Measurements from ENCODE around the gene TNFAIP8L1. TPM values are rescaled to one million over a fixed set of nuclear protein-coding genes. Genes with fewer than 3 reads are reported as not detected.
"Not testable (repeated sequence)": the region's sequence is repeated elsewhere in the genome, so short reads cannot be mapped to it uniquely, and the experiment has no call there.

The TNFAIP8L1 gene
- total RNA-seq, 1 experiment from 2014 or later: 21.8 TPM

DNA sequence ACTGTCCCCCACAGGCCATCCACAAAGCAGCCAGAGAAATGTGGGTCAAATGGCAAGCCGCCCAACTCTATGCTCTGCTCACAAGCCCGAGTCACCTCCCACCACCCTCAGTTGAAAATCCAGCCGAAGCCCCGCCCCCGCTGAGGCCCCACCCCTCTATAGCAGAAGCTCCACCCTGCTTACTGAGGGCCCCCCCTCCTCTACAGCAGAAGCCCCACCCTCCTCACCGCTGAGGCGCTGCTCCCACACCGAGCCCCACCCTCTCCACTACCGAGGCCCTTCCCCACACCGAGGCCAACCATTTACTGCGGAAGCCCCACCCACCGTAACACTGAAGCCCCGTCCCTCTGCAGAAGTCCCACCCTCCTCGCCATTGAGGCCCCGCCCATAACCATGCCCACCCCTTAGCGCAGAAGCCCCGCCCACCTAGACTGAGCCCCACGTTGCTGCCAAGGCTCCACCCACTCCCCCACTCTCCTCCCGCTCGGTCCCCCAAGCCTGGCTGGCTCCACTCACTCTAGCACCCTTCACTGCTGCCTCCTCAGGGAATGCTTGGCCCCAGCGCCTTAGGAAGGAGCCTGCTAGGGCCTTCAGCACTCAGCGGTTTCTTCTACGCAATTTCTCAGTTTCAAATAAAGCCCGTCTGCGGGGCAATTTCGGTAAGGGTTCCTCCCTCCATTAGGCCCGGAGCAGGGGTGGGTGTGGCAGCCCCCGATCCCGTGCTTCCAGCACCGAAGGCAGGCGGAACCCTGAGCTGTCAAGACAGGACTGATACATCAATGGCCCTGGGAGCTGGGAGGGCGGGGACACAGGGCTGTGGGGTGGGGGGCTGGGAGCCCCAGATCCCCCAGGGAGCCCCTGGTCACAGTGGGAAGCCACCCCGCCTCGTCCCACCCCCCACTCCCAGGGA, 39.8 kb downstream of the TNFAIP8L1 start:
- H3K4me3 Mint-ChIP-seq (ENCODE audit: unreplicated experiment): no peak overlapping the region
- POLR2A ChIA-PET: no interaction called here
- H3K4me1 Mint-ChIP-seq (ENCODE audit: low read depth, unreplicated experiment): no peaks in the 10 kb centered on the region
- peaks cover 34% of the 10 kb centered on the region for H3K36me3 Mint-ChIP-seq (ENCODE audit: insufficient read depth, unreplicated experiment)
- no peaks in the 10 kb centered on the region for H3K27me3 ChIP-seq (replicated peaks; ENCODE audit: control insufficient read depth, insufficient read depth, low read length)
- H3K36me3 ChIP-seq (ENCODE audit: control insufficient read depth, insufficient read depth, low read length): no peaks in the 10 kb centered on the region
- peak; percentile 35 to 49 for DNase-seq
- TF ChIP-seq, protein P1, sequence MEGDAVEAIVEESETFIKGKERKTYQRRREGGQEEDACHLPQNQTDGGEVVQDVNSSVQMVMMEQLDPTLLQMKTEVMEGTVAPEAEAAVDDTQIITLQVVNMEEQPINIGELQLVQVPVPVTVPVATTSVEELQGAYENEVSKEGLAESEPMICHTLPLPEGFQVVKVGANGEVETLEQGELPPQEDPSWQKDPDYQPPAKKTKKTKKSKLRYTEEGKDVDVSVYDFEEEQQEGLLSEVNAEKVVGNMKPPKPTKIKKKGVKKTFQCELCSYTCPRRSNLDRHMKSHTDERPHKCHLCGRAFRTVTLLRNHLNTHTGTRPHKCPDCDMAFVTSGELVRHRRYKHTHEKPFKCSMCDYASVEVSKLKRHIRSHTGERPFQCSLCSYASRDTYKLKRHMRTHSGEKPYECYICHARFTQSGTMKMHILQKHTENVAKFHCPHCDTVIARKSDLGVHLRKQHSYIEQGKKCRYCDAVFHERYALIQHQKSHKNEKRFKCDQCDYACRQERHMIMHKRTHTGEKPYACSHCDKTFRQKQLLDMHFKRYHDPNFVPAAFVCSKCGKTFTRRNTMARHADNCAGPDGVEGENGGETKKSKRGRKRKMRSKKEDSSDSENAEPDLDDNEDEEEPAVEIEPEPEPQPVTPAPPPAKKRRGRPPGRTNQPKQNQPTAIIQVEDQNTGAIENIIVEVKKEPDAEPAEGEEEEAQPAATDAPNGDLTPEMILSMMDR (IDR thresholded peaks at IDR 0.05; ENCODE audit: insufficient read depth in 1 of 2, low read depth in 1 of 2, low read length in 1 of 2, severe bottlenecking in 1 of 2, unreplicated experiment in 1 of 2): no peak
- H3K27me3 Mint-ChIP-seq (ENCODE audit: insufficient read depth, unreplicated experiment): no peaks in the 10 kb centered on the region
- H3K4me3 ChIP-seq (ENCODE audit: low read depth, low read length): no peak overlapping the region
- H3K4me1 ChIP-seq: no peaks in the 10 kb centered on the region
- intact Hi-C loops (cut with micrococcal nuclease; ENCODE audit: unreplicated experiment): no loop called here
- CTCF ChIA-PET: no interaction called here
- no peaks in the 10 kb centered on the region for H3K9me3 Mint-ChIP-seq (ENCODE audit: unreplicated experiment)
- no TSS peak for BruUV-seq (replicated peaks)
- H3K27ac Mint-ChIP-seq (ENCODE audit: unreplicated experiment): no peak overlapping the region
- no peaks in the 10 kb centered on the region for H3K9me3 ChIP-seq

DNA sequence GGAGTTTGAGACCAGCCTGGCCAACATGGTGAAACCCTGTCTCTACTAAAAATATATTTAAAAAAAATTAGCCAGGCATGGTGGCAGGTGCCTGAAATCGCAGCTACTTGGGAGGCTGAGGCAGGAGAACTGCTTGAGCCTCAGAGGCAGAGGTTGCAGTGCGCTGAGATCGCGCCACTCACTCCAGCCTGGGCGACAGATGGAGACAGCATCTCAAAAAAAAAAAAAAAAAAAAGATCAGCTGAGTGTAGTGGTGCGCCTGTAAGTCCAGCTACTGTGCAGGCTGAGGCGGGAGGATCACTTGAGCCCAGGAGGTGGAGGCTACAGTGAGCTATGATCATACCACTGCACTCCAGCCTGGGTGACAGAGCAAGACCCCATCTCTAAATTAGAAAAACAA, 40.7 kb downstream of the TNFAIP8L1 start:
- DNase-seq; H3K4me1 ChIP-seq; H3K9me3 ChIP-seq; H3K27ac Mint-ChIP-seq (ENCODE audit: unreplicated experiment); H3K4me3 Mint-ChIP-seq (ENCODE audit: unreplicated experiment); H3K9me3 Mint-ChIP-seq (ENCODE audit: unreplicated experiment); H3K27me3 ChIP-seq (replicated peaks; ENCODE audit: control insufficient read depth, insufficient read depth, low read length); intact Hi-C loops (cut with micrococcal nuclease; ENCODE audit: unreplicated experiment); BruUV-seq (replicated peaks); H3K4me3 ChIP-seq (ENCODE audit: low read depth, low read length); H3K4me1 Mint-ChIP-seq (ENCODE audit: low read depth, unreplicated experiment); H3K36me3 ChIP-seq (ENCODE audit: control insufficient read depth, insufficient read depth, low read length); H3K27me3 Mint-ChIP-seq (ENCODE audit: insufficient read depth, unreplicated experiment): not testable (repeated sequence)
- POLR2A ChIA-PET: interaction anchor here (0.6 kb wide), 1 partner anchor 44 kb away, joined by 4 read pairs; the partner anchor contains the start of gene DPP9
- CTCF ChIA-PET: interaction anchor here (0.6 kb wide), 1 partner anchor 27 kb away, joined by 7 read pairs; no protein-coding TSS in a partner anchor
- peaks cover 35% of the 10 kb centered on the region for H3K36me3 Mint-ChIP-seq (ENCODE audit: insufficient read depth, unreplicated experiment)

DNA sequence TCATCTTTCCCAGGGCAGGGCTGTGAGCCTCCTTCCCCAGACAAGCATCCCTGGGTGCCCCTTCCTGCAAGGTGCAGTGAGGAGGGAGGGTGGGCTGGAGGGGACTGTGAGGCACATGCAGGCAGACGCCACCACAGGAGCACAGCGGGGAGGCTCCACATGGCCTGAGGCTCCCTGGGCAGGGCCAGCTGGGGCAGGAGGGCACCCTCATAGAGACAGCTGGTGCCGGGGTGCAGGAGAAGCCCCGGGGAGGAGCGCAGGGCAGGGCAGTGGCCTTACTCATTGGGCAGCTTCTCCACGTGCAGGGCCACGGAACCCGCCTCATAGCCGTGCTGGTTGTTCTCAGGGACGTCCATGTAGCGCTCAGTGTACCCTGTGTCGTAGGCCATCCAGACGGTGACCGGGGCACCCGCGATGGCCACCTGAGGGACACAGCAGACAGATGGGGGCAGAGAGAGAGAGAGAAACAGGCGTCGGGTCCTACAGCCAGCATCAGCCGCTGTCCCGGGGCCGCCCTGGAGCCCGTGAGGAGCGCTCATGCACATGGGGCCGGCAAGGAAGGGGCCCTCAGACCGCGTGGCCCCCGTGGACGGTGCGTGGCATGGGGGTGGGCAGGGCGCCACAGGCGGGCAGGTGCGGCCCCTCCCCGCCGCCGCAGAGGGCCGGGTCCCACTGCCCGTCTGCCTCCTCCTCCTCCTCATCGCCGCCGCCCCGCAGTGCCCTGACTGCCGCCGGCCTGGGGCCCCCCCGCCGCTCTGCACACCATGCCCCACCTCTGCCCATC, 43.3 kb downstream of the TNFAIP8L1 start:
- H3K4me1 Mint-ChIP-seq (ENCODE audit: low read depth, unreplicated experiment): no peaks in the 10 kb centered on the region
- Histone ChIP-seq H3K36me3 (ENCODE audit: control insufficient read depth, insufficient read depth, low read length) (no peaks in the 10 kb centered on the region), H3K4me1 (no peaks in the 10 kb centered on the region), H3K27me3 (replicated peaks; ENCODE audit: control insufficient read depth, insufficient read depth, low read length) (no peaks in the 10 kb centered on the region), H3K9me3 (no peaks in the 10 kb centered on the region), H3K4me3 (ENCODE audit: low read depth, low read length) (no peak overlapping the region)
- no peaks in the 10 kb centered on the region for H3K9me3 Mint-ChIP-seq (ENCODE audit: unreplicated experiment)
- H3K4me3 Mint-ChIP-seq (ENCODE audit: unreplicated experiment): no peak overlapping the region
- ChIA-PET POLR2A (no interaction called here), CTCF (interaction anchor here (0.7 kb wide), 1 partner anchor 53 kb away, joined by 5 read pairs; no protein-coding TSS in a partner anchor)
- peaks cover 37% of the 10 kb centered on the region for H3K36me3 Mint-ChIP-seq (ENCODE audit: insufficient read depth, unreplicated experiment)
- no peaks in the 10 kb centered on the region for H3K27me3 Mint-ChIP-seq (ENCODE audit: insufficient read depth, unreplicated experiment)
- TF ChIP-seq, protein P1 (IDR thresholded peaks at IDR 0.05; ENCODE audit: insufficient read depth in 1 of 2, low read depth in 1 of 2, low read length in 1 of 2, severe bottlenecking in 1 of 2, unreplicated experiment in 1 of 2): no peak
- intact Hi-C loops (cut with micrococcal nuclease; ENCODE audit: unreplicated experiment): no loop called here
- no peak for DNase-seq
- H3K27ac Mint-ChIP-seq (ENCODE audit: unreplicated experiment): no peak overlapping the region
- BruUV-seq (replicated peaks): no TSS peak
